ENCODE measurements around the gene IL17RC. TPM values are rescaled to one million over a fixed set of nuclear protein-coding genes. Genes with fewer than 3 reads are reported as not detected.

The IL17RC gene
- total and polyA plus RNA-seq, 2 of the 8 experiments (the other 6 are each of a cell fraction or from before 2014, with no cell fraction given): 11.8 to 13.0 TPM

DNA sequence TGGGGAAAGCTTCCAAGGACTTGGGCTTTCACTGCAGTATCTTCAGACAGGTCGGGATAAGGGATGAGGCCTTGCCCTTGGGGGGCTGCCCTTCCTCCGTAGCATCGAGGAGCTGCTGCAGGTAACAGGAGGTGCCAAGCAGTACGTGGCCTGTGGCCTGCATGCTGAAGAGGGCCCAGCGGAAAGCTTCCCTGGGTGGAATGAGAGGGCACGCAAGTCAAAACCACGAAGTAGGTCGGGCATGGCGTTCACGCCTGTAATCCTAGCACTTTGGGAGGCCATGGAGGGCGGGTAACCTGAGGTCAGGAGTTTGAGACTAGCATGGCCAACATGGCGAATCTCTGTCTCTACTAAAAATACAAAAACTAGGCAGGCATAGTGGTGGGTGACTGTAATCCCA lies 49.8 kb upstream of the IL17RC start:
- ChIA-PET CTCF (ENCODE audit: partially characterized antibody) (interaction anchor here (1.5 kb wide), 1 partner anchor 11 kb away, joined by 5 read pairs; no protein-coding TSS in a partner anchor), POLR2A (ENCODE audit: partially characterized antibody) (interaction anchor here (0.5 to 1.1 kb wide), 4 partner anchors 9 to 105 kb away, joined by 3 to 4 read pairs (median 3); no protein-coding TSS in a partner anchor)
- H3K79me2 ChIP-seq (ENCODE audit: control insufficient read depth in 1 of 2, insufficient read depth in 2 of 2, low read length in 2 of 2): no peaks in the 10 kb centered on the region
- no peak overlapping the region for H3K4me3 ChIP-seq (ENCODE audit: extremely low read depth in 1 of 4, insufficient read depth in 2 of 4, low read depth in 3 of 4, low read length in 4 of 4)
- H3K4ac ChIP-seq (replicated peaks; ENCODE audit: insufficient read length, low read depth, low read length): no peak overlapping the region
- no peak overlapping the region for H2AK5ac ChIP-seq (ENCODE audit: low read depth, low read length)
- no peak overlapping the region for H3K23ac ChIP-seq (ENCODE audit: insufficient read length)
- H3K36me3 ChIP-seq (ENCODE audit: control insufficient read depth in 2 of 4, insufficient read depth in 4 of 4, low read length in 3 of 4): no peaks in the 10 kb centered on the region
- no peaks in the 10 kb centered on the region for H4K20me1 ChIP-seq (replicated peaks in 1 of 2; ENCODE audit: control insufficient read depth in 1 of 2, insufficient read depth in 2 of 2, low read length in 2 of 2)
- H2BK12ac ChIP-seq (ENCODE audit: low read depth, low read length): no peak overlapping the region
- H3K14ac ChIP-seq (ENCODE audit: insufficient read length): no peak overlapping the region
- no peak overlapping the region for H2BK20ac ChIP-seq (ENCODE audit: low read length)
- no peak overlapping the region for H3K56ac ChIP-seq (replicated peaks; ENCODE audit: insufficient read length, low read depth, low read length)
- no peak overlapping the region for H3K4me2 ChIP-seq (ENCODE audit: insufficient read depth in 1 of 2, low read depth in 2 of 2, low read length in 2 of 2)
- peaks cover 0 to 6% (median 1%) of the 10 kb centered on the region in 4 experiments; a peak in 3 of 7 replicates for H3K27me3 ChIP-seq (replicated peaks in 1 of 4; ENCODE audit: control insufficient read depth in 3 of 4, extremely low read depth in 1 of 4, insufficient read depth in 3 of 4, low read length in 3 of 4)
- peaks cover 4% of the 10 kb centered on the region; the same call in 1 of the 2 replicates for H3K23me2 ChIP-seq (ENCODE audit: low read depth, low read length)
- H3K79me1 ChIP-seq (ENCODE audit: low read depth, low read length): no peaks in the 10 kb centered on the region
- no peak overlapping the region for H2BK15ac ChIP-seq (ENCODE audit: low read length)
- H3K4me1 ChIP-seq (replicated peaks in 1 of 4; ENCODE audit: control insufficient read depth in 3 of 4, insufficient read depth in 4 of 4, low read length in 3 of 4): peaks cover 0 to 3% (median 2%) of the 10 kb centered on the region in 4 experiments; a peak in 5 of 7 replicates
- no peak for FAIRE-seq
- no peaks in the 10 kb centered on the region for H3K9me3 ChIP-seq (ENCODE audit: insufficient read depth in 2 of 2, low read depth in 1 of 2, low read length in 1 of 2)
- 90% methylated on average over 12 of the region's 12 CpGs; no CpG with 5 or more reads in 1 of the 2 experiments for WGBS, 2 experiments (ENCODE audit: extremely low coverage in 1 of 2, insufficient coverage in 1 of 2, insufficient read length in 1 of 2, insufficient replicate concordance in 2 of 2, low coverage in 1 of 2, low lambda C conversion rate in 2 of 2, missing lambda C conversion rate in 1 of 2)
- DNase-seq (ENCODE audit: low read depth in 1 of 2, low spot score in 2 of 2): no peak
- no peak overlapping the region for H2BK5ac ChIP-seq (ENCODE audit: low read depth, low read length)
- H2BK120ac ChIP-seq (replicated peaks; ENCODE audit: low read depth, low read length): no peak overlapping the region
- no peak overlapping the region for H2AFZ ChIP-seq (ENCODE audit: low read length)
- H3K18ac ChIP-seq (ENCODE audit: extremely low read depth, low read length): no peak overlapping the region
- no peak overlapping the region for H3K27ac ChIP-seq (ENCODE audit: low read depth, low read length)
- no peak overlapping the region for H4K5ac ChIP-seq (ENCODE audit: insufficient read length, low read depth, low read length)
- H3K9ac ChIP-seq (replicated peaks in 1 of 4; ENCODE audit: extremely low read depth in 1 of 4, low read depth in 3 of 4, low read length in 3 of 4): no peak overlapping the region
- H4K8ac ChIP-seq (ENCODE audit: extremely low read depth, insufficient read depth, low read length): no peak overlapping the region
- no peak overlapping the region for H4K91ac ChIP-seq (replicated peaks; ENCODE audit: insufficient read length, low read length)
- TF ChIP-seq TCF12 (IDR thresholded peaks at IDR 0.05; ENCODE audit: low read depth, low read length): no peak
- TF ChIP-seq SIN3A (conservative IDR thresholded peaks at IDR 0.05 in 1 of 2, IDR thresholded peaks at IDR 0.05 in 1 of 2; ENCODE audit: low read depth in 1 of 2, low read length in 2 of 2): no peak
- no peak for TF ChIP-seq BCL11A (IDR thresholded peaks at IDR 0.05; ENCODE audit: low read depth in 2 of 2, low read length in 2 of 2)
- TF ChIP-seq NRF1 (IDR thresholded peaks at IDR 0.05; ENCODE audit: low read depth, low read length): no peak
- TF ChIP-seq ASH2L (IDR thresholded peaks at IDR 0.05; ENCODE audit: low read length): no peak
- no peak for TF ChIP-seq NANOG (IDR thresholded peaks at IDR 0.05; ENCODE audit: insufficient read depth, low read depth, low read length, poor library complexity, severe bottlenecking)
- no peak for TF ChIP-seq SUZ12 (IDR thresholded peaks at IDR 0.05; ENCODE audit: low read length)
- TF ChIP-seq MAFK (IDR thresholded peaks at IDR 0.05; ENCODE audit: low read depth, low read length): no peak
- TF ChIP-seq POU5F1 (IDR thresholded peaks at IDR 0.05; ENCODE audit: low read depth, low read length): no peak
- TF ChIP-seq RFX5 (IDR thresholded peaks at IDR 0.05; ENCODE audit: borderline replicate concordance, low read depth, low read length): no peak
- no peak for TF ChIP-seq CBX8 (IDR thresholded peaks at IDR 0.05; ENCODE audit: borderline replicate concordance, low read depth, low read length)
- no peak for TF ChIP-seq HDAC2 (IDR thresholded peaks at IDR 0.05; ENCODE audit: borderline replicate concordance in 1 of 2, low read depth in 2 of 2, low read length in 2 of 2)
- no peak for TF ChIP-seq EGR1 (IDR thresholded peaks at IDR 0.05; ENCODE audit: borderline replicate concordance, low read depth, low read length)
- no peak for TF ChIP-seq POLR2AphosphoS5 (IDR thresholded peaks at IDR 0.05; ENCODE audit: low read depth, low read length)
- no peak for TF ChIP-seq SP1 (IDR thresholded peaks at IDR 0.05; ENCODE audit: low read depth, low read length)
